ENCODE data around the gene LRMDA.

The LRMDA gene

GRCh38 chr10:75845176-75845947 is 413.9 kb downstream of the LRMDA start:
- no peak for TF ChIP-seq CTCF (IDR thresholded peaks at IDR 0.05; ENCODE audit: low read depth, low read length)
- H3K27me3 ChIP-seq (ENCODE audit: insufficient read depth, low read depth, severe bottlenecking): no peaks in the 10 kb centered on the region
- H3K27ac ChIP-seq: no peak overlapping the region
- H3K36me3 ChIP-seq: no peaks in the 10 kb centered on the region
- no peak for DNase-seq
- no peak overlapping the region for H3K4me3 ChIP-seq (ENCODE audit: low read depth, low read length)
- no peaks in the 10 kb centered on the region for H3K9me3 ChIP-seq (ENCODE audit: severe bottlenecking)

DNA sequence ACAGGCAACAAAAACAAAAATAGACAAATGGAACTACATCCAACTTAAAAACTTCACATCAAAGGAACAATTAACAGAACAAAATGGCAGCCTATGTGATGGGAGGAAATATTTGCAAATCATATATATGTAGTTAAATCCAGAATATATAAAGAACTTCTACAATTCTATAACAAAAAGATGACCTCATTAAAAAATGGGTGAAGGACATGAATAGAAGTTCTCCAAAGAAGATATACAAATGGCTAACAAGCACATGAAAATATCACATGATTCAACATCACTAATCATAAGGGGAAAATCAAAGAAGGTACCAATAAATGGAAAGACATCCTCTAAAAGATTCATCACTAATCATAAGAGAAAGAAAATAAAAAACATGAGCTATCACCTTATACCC is 416.1 kb downstream of the LRMDA start:
- no peak for TF ChIP-seq CTCF (IDR thresholded peaks at IDR 0.05; ENCODE audit: low read depth, low read length)
- H3K9me3 ChIP-seq (ENCODE audit: severe bottlenecking): no peaks in the 10 kb centered on the region
- no peaks in the 10 kb centered on the region for H3K27me3 ChIP-seq (ENCODE audit: insufficient read depth, low read depth, severe bottlenecking)
- DNase-seq: no peak
- no peak overlapping the region for H3K4me3 ChIP-seq (ENCODE audit: low read depth, low read length)
- H3K36me3 ChIP-seq: no peaks in the 10 kb centered on the region
- H3K27ac ChIP-seq: no peak overlapping the region

GRCh38 chr10:75851580-75852345 is 420.3 kb downstream of the LRMDA start:
- no peak for DNase-seq

GRCh38 chr10:75852851-75853484 is 421.5 kb downstream of the LRMDA start:
- Histone ChIP-seq H3K4me3 (ENCODE audit: low read depth, low read length) (no peak overlapping the region), H3K36me3 (no peaks in the 10 kb centered on the region), H3K9me3 (ENCODE audit: severe bottlenecking) (no peaks in the 10 kb centered on the region), H3K27me3 (ENCODE audit: insufficient read depth, low read depth, severe bottlenecking) (no peaks in the 10 kb centered on the region), H3K27ac (no peak overlapping the region)
- peak; percentile 32; the same call in 1 of the 2 replicates for TF ChIP-seq CTCF (IDR thresholded peaks at IDR 0.05; ENCODE audit: low read depth, low read length)
- DNase-seq: no peak

More at GRCh38 chr10:75851580-75852345, 420.3 kb downstream of the LRMDA start:
- no peak for TF ChIP-seq CTCF (IDR thresholded peaks at IDR 0.05; ENCODE audit: low read depth, low read length)
- Histone ChIP-seq H3K4me3 (ENCODE audit: low read depth, low read length) (no peak overlapping the region), H3K27ac (no peak overlapping the region), H3K36me3 (no peaks in the 10 kb centered on the region), H3K27me3 (ENCODE audit: insufficient read depth, low read depth, severe bottlenecking) (no peaks in the 10 kb centered on the region), H3K9me3 (ENCODE audit: severe bottlenecking) (no peaks in the 10 kb centered on the region)

- no peaks in the 10 kb centered on the region for H3K9me3 ChIP-seq (ENCODE audit: severe bottlenecking)
- H3K4me3 ChIP-seq (ENCODE audit: low read depth, low read length): no peak overlapping the region
- no peak for TF ChIP-seq CTCF (IDR thresholded peaks at IDR 0.05; ENCODE audit: low read depth, low read length)
- H3K27me3 ChIP-seq (ENCODE audit: insufficient read depth, low read depth, severe bottlenecking): no peaks in the 10 kb centered on the region
- H3K27ac ChIP-seq: no peak overlapping the region
- H3K36me3 ChIP-seq: no peaks in the 10 kb centered on the region
- DNase-seq: no peak
These were observed 425.9 kb downstream of the LRMDA start for GRCh38 chr10:75857269-75857846.

Measured in WERI-Rb-1 (cell line).